T-cell (primary cell): ENCODE data around the gene LPAR5. TPM values are rescaled to one million over a fixed set of nuclear protein-coding genes. Genes with fewer than 3 reads are reported as not detected.

Source experiments
- ATAC-seq, 4 experiments: fragments of 200-7000 bp in 3 of 4; fragments of 150-1000 bp in 1 of 4; cut with Tn5 transposase; replicated peaks in 1 of 4; 1 replicate in 3 of 4; 2 replicates in 1 of 4; pipeline ENCODE4 v1.10.0; 2021; ENCODE audit warnings: moderate library complexity in 3 of 4, mild to moderate bottlenecking in 2 of 4, moderate number of reproducible peaks in 1 of 4
- CTCF ChIA-PET, 2 donors: fragments of 300-600 bp; sonication (Branson Sonifier 250); formaldehyde crosslinking; loops; one replicate each; lab custom pipeline; 2022; ENCODE audit warnings: antibody characterized with exemption in 2 of 2; lab: Charles Lee
- POLR2A ChIA-PET, 2 donors: fragments of 300-600 bp; sonication (Branson Sonifier 250); formaldehyde crosslinking; loops; one replicate each; lab custom pipeline; 2022; ENCODE audit warnings: antibody characterized with exemption in 2 of 2; lab: Charles Lee
- DNase-seq, 35 experiments: peaks; one replicate each; pipeline versions ENCODE4 v3.0.0 to v3.0.0-alpha.2; 2013 to 2023
- H3K27ac ChIP-seq: one replicate; pipeline ENCODE4 v1.5.1; 2013; ENCODE audit warnings: low read length
- H3K27me3 ChIP-seq, 2 experiments: replicated peaks in 1 of 2; 1 replicate in 1 of 2; 2 replicates in 1 of 2; pipeline versions ENCODE4 v1.6.1 to v1.7.0; 2013; ENCODE audit warnings: low read length in 1 of 2, mixed read lengths in 1 of 2; ENCODE audit not compliant: control insufficient read depth in 2 of 2, insufficient read depth in 2 of 2; ENCODE audit errors: extremely low read depth in 1 of 2
- H3K36me3 ChIP-seq, 2 donors: 1 replicate in 1 of 2; 2 replicates in 1 of 2; pipeline versions ENCODE4 v1.6.1 to v1.7.0; 2013; ENCODE audit warnings: low read length in 1 of 2; ENCODE audit not compliant: control insufficient read depth in 2 of 2, insufficient read depth in 1 of 2; ENCODE audit errors: extremely low read depth in 1 of 2
- H3K4me1 ChIP-seq, 2 experiments: 1 replicate in 1 of 2; 2 replicates in 1 of 2; pipeline versions ENCODE4 v1.6.1 to v1.7.0; 2013; ENCODE audit warnings: low read length in 2 of 2, mixed read lengths in 1 of 2; ENCODE audit not compliant: insufficient read depth in 2 of 2, control insufficient read depth in 1 of 2; ENCODE audit errors: extremely low read depth in 1 of 2
- H3K4me3 ChIP-seq, 2 donors: 1 replicate in 1 of 2; 2 replicates in 1 of 2; pipeline versions ENCODE4 v1.5.1 to v1.7.0; 2013; ENCODE audit warnings: mild to moderate bottlenecking in 2 of 2, low read length in 1 of 2, moderate library complexity in 1 of 2; ENCODE audit not compliant: control insufficient read depth in 1 of 2; ENCODE audit errors: extremely low read depth in 1 of 2
- H3K9me3 ChIP-seq: 2 replicates; pipeline ENCODE4 v1.7.0; 2013
- H3K27ac Mint-ChIP-seq, 2 donors: one replicate each; pipeline ENCODE4 v1.8.0; 2020 to 2021; ENCODE audit warnings: mild to moderate bottlenecking in 2 of 2, mixed read lengths in 2 of 2
- H3K27me3 Mint-ChIP-seq, 2 donors: one replicate each; pipeline ENCODE4 v1.8.0; 2021 to 2022; ENCODE audit warnings: mixed read lengths in 2 of 2
- H3K36me3 Mint-ChIP-seq: one replicate; pipeline ENCODE4 v1.8.0; 2021; ENCODE audit warnings: mixed read lengths
- H3K4me1 Mint-ChIP-seq, 3 donors: one replicate each; pipeline ENCODE4 v1.8.0; 2020 to 2022; ENCODE audit warnings: mixed read lengths in 3 of 3, mild to moderate bottlenecking in 1 of 3
- H3K4me3 Mint-ChIP-seq, 3 donors: one replicate each; pipeline ENCODE4 v1.8.0; 2020 to 2022; ENCODE audit warnings: mild to moderate bottlenecking in 3 of 3, mixed read lengths in 3 of 3, moderate library complexity in 3 of 3
- H3K9me3 Mint-ChIP-seq, 3 donors: one replicate each; pipeline ENCODE4 v1.8.0; 2020 to 2022; ENCODE audit warnings: mixed read lengths in 3 of 3
- WGBS: methylation state at CpG from one replicate; pipeline ENCODE4 v1.1.5; 2013; ENCODE audit warnings: missing lambda C conversion rate; ENCODE audit not compliant: insufficient coverage; 5-methylcytosine and 5-hydroxymethylcytosine counted together
- total RNA-seq, 35 experiments: library from RNA in 6 of 35; stranded (reverse) in 6 of 35; fragments of 120-200 nt in 1 of 35; gene quantifications; one replicate each; pipeline versions ENCODE4 v1.2.1 to v1.2.4 and lab custom pipeline; 2013 to 2026

The LPAR5 gene
- total RNA-seq, 5 donors from 2014 or later (not counting 1 experiment from before 2014, with no cell fraction given), result 5.8 to 16.0 (median 14.9) TPM

DNA sequence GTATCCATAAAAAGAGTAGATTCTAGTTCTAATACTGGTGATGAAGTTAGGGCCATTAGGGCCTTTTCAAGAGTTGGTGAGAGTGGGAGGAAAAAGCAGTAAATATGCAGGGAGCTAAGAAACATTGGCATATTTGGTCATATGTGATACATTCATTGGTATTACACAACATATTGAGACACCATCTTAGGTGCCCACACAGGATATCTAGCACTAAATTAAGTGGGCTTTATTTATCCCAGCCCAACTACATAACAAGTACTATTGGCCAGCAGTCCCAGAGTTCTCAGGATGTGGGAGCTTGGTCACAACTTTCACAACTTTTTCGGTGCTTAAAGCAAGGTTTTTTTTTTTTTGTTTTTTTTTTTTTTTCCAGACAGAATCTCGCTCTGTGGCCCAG lies 29.1 kb upstream of the LPAR5 start:
- Histone ChIP-seq H3K4me1 (peaks cover 10 to 16% of the 10 kb centered on the region in 2 experiments), H3K27me3 (no peaks in the 10 kb centered on the region), H3K4me3 (no peak overlapping the region), H3K9me3 (no peaks in the 10 kb centered on the region), H3K36me3 (peaks cover 8 to 33% of the 10 kb centered on the region in 2 donors), H3K27ac (no peak overlapping the region)
- Mint-ChIP-seq H3K36me3 (peaks cover 25% of the 10 kb centered on the region), H3K27ac (peak overlapping the region in 1 of 2 donors; percentile 47), H3K4me1 (peaks cover 26 to 30% (median 29%) of the 10 kb centered on the region in 3 donors), H3K4me3 (no peak overlapping the region), H3K27me3 (no peaks in the 10 kb centered on the region), H3K9me3 (peaks cover 0 to 2% (median 0%) of the 10 kb centered on the region in 3 donors)
- ChIA-PET POLR2A (interaction anchor here in 1 of 2 donors (0.6 kb wide), 1 partner anchor 72 kb away, joined by 9 read pairs; no protein-coding TSS in a partner anchor), CTCF (interaction anchor here (0.5 to 1.5 kb wide), 5 partner anchors 21 to 607 kb away, joined by 3 to 6 read pairs (median 4); partner anchors contain the start of gene ZNF384 (in 1 of the 2))
- DNase-seq (no peak), ATAC-seq (no peak)
- 80% methylated on average over 1 of the region's 2 CpGs for WGBS

DNA sequence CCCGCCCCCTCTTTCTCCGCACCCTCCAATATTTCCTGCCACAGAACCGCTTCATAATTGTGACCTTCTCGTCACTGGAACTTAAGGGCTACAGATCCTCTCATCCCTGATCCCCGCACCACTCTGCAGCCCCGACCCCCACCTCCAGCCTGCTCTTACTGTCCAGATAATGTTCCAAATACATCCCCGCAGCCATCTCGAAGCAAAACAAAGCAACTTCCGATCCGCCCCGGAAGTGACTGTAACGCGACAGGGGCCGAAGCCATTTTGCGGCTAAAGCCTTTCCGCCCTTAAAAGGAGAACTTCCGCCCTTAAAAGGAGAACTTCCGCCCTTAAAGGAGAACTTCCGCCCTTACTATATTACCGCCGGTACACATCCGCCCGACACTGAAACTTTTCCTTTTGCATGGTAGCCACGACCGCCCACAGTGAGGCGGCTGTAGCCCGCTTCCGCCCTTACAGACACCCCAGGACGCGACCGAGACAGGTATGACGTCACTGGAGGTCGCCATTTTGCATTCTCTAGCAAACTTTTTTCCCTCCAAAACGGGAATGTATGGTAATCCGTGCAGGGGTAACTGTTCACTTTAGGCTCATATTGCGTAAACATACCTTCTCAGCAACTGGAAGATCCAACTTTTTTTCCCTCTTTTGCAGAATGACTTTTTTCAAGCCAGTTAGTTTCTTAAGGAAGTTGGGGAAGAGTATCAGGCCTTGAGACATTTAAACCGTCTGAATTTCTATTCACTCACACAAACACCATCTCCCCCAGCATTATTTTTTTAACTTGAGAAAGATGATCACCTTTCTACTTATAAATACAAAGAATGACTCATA lies 27.4 kb upstream of the LPAR5 start, which contains the start of gene ING4:
Gene ING4 (minus strand): TSS at position 214 of the 837 bp plus-strand sequence. CDS start 18 bp downstream, at position 196.
- Mint-ChIP-seq H3K9me3 (peaks cover 0 to 2% (median 0%) of the 10 kb centered on the region in 3 donors), H3K4me1 (peaks cover 36 to 40% (median 38%) of the 10 kb centered on the region in 3 donors), H3K27ac (peak within 1 kb of the TSS; percentile 93 to 98), H3K27me3 (no peaks in the 10 kb centered on the region), H3K4me3 (peak within 1 kb of the TSS; percentile 91 to 93 (median 91)), H3K36me3 (peaks cover 20% of the 10 kb centered on the region)
- 0% methylated on average over 28 of the region's 37 CpGs for WGBS
- DNase-seq, result peak; percentile 80 to 99 (median 97)
- H3K4me3 ChIP-seq, result peak within 1 kb of the TSS; percentile 81 to 89
- ATAC-seq, result peak; percentile 98 to 99 (median 99)
- H3K27ac ChIP-seq, result peak within 1 kb of the TSS; percentile 84
- H3K27me3 ChIP-seq, result no peaks in the 10 kb centered on the region
- no peaks in the 10 kb centered on the region for H3K9me3 ChIP-seq
- POLR2A ChIA-PET, result interaction anchor here (0.7 to 1.3 kb wide), 2 partner anchors 26 to 27 kb away, joined by 3 to 12 read pairs; partner anchors contain the start of gene ZNF384 (in 1 of the 2)
- peaks cover 10 to 16% of the 10 kb centered on the region in 2 experiments for H3K4me1 ChIP-seq
- CTCF ChIA-PET, result interaction anchor here (0.6 to 1.3 kb wide), 7 partner anchors 10 to 203 kb away, joined by 3 to 12 read pairs (median 3); partner anchors contain the start of gene ZNF384 (in 1 of the 2)
- peaks cover 3 to 19% of the 10 kb centered on the region in 2 donors for H3K36me3 ChIP-seq

DNA sequence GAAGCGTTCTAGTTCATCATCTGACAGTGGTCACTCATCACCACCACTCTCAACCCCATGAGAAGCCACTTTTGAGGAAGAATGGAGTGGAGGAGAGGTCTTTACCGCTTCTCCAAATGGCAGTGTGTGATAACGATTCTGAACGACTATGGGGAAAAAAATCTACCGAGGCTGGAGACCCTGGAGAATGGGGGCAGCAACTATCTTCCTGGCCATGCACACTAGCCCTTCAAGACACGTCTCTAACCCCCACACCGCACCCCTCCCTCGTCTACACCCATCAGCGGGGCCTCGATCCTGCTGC lies 26.8 kb upstream of the LPAR5 start:
- peak overlapping the region; percentile 81 to 89 for H3K4me3 ChIP-seq
- 0% methylated on average over 6 of the region's 10 CpGs for WGBS
- H3K4me1 Mint-ChIP-seq, result peaks cover 36 to 40% (median 40%) of the 10 kb centered on the region in 3 donors

GRCh38 chr12:6653987-6654386 lies 18.2 kb upstream of the LPAR5 start:
- no peak overlapping the region for H3K27ac Mint-ChIP-seq
- H3K9me3 Mint-ChIP-seq, result no peaks in the 10 kb centered on the region
- CTCF ChIA-PET, result no interaction called here
- no peaks in the 10 kb centered on the region for H3K27me3 Mint-ChIP-seq
- Histone ChIP-seq H3K4me3 (no peak overlapping the region), H3K9me3 (no peaks in the 10 kb centered on the region), H3K27me3 (no peaks in the 10 kb centered on the region), H3K27ac (no peak overlapping the region), H3K36me3 (peaks cover 14 to 71% of the 10 kb centered on the region in 2 donors), H3K4me1 (no peaks in the 10 kb centered on the region)
- H3K4me1 Mint-ChIP-seq, result peaks cover 13 to 19% (median 14%) of the 10 kb centered on the region in 3 donors
- H3K4me3 Mint-ChIP-seq, result no peak overlapping the region
- H3K36me3 Mint-ChIP-seq, result peaks cover 51% of the 10 kb centered on the region
- no peak for DNase-seq
- ATAC-seq, result no peak
- no CpG with 5 or more reads among the region's 5 CpGs for WGBS
- POLR2A ChIA-PET, result no interaction called here

More for the DNA sequence above, 26.8 kb upstream of the LPAR5 start:
- H3K36me3 Mint-ChIP-seq, result peaks cover 14% of the 10 kb centered on the region
- peak overlapping the region; percentile 93 to 98 for H3K27ac Mint-ChIP-seq
- Histone ChIP-seq H3K4me1 (peaks cover 10 to 16% of the 10 kb centered on the region in 2 experiments), H3K27me3 (no peaks in the 10 kb centered on the region), H3K9me3 (no peaks in the 10 kb centered on the region), H3K36me3 (peaks cover 3 to 15% of the 10 kb centered on the region in 2 donors), H3K27ac (peak overlapping the region; percentile 61)
- no peaks in the 10 kb centered on the region for H3K27me3 Mint-ChIP-seq
- H3K9me3 Mint-ChIP-seq, result peaks cover 0 to 2% (median 0%) of the 10 kb centered on the region in 3 donors
- ChIA-PET CTCF (interaction anchor here in 1 of 2 donors (0.6 kb wide), 1 partner anchor 35 kb away, joined by 4 read pairs; no protein-coding TSS in a partner anchor), POLR2A (no interaction called here)
- H3K4me3 Mint-ChIP-seq, result peak overlapping the region; percentile 91 to 93 (median 91)
- ATAC-seq, result peak; percentile 56 to 59 (median 58)
- DNase-seq, result no peak

- Mint-ChIP-seq H3K27ac (no peak overlapping the region), H3K27me3 (no peaks in the 10 kb centered on the region), H3K9me3 (no peaks in the 10 kb centered on the region), H3K4me3 (no peak overlapping the region), H3K36me3 (peaks cover 47% of the 10 kb centered on the region), H3K4me1 (peaks cover 8 to 13% (median 8%) of the 10 kb centered on the region in 3 donors)
- ChIA-PET POLR2A (no interaction called here), CTCF (no interaction called here)
- Histone ChIP-seq H3K36me3 (peaks cover 14 to 72% of the 10 kb centered on the region in 2 donors), H3K4me1 (no peaks in the 10 kb centered on the region), H3K27ac (no peak overlapping the region), H3K27me3 (no peaks in the 10 kb centered on the region), H3K9me3 (no peaks in the 10 kb centered on the region), H3K4me3 (no peak overlapping the region)
- no peak for DNase-seq
- 100% methylated on average over 1 of the region's 1 CpG for WGBS
- ATAC-seq, result no peak
Observed at GRCh38 chr12:6653342-6653741, 17.6 kb upstream of the LPAR5 start.

GRCh38 chr12:6652391-6652790 lies 16.6 kb upstream of the LPAR5 start:
- no peaks in the 10 kb centered on the region for H3K9me3 ChIP-seq
- H3K36me3 Mint-ChIP-seq, result peaks cover 51% of the 10 kb centered on the region
- H3K4me3 ChIP-seq, result no peak overlapping the region
- no peak overlapping the region for H3K4me3 Mint-ChIP-seq
- no peak overlapping the region for H3K27ac ChIP-seq
- H3K27me3 ChIP-seq, result no peaks in the 10 kb centered on the region
- no peaks in the 10 kb centered on the region for H3K27me3 Mint-ChIP-seq
- ChIA-PET CTCF (interaction anchor here (0.7 kb wide), 2 partner anchors 24 to 367 kb away, joined by 3 to 5 read pairs; no protein-coding TSS in a partner anchor), POLR2A (no interaction called here)
- no peak overlapping the region for H3K27ac Mint-ChIP-seq
- peaks cover 11 to 71% of the 10 kb centered on the region in 2 donors for H3K36me3 ChIP-seq
- ATAC-seq (no peak), DNase-seq (no peak)
- peaks cover 0 to 2% of the 10 kb centered on the region in 2 experiments for H3K4me1 ChIP-seq
- 98% methylated on average over 8 of the region's 12 CpGs for WGBS
- peaks cover 3 to 14% (median 5%) of the 10 kb centered on the region in 3 donors for H3K4me1 Mint-ChIP-seq
- no peaks in the 10 kb centered on the region for H3K9me3 Mint-ChIP-seq
